Body of pancreas (tissue), 4 donors: ENCODE results near the gene C11orf58.

Experiments
- CTCF ChIP-seq, 7 experiments: fragments of 450-650 bp in 4 of 7; fragments of 200-600 bp in 3 of 7; sonication (generic) in 3 of 7; IDR thresholded peaks; one replicate each; pipeline ENCODE4 v1.5.1; 2016 to 2019; ENCODE audit warnings: antibody characterized with exemption in 7 of 7
- POLR2A ChIP-seq, 3 donors: fragments of 450-650 bp; IDR thresholded peaks; one replicate each; pipeline ENCODE4 v1.6.1; 2016; ENCODE audit warnings: antibody characterized with exemption in 3 of 3, mild to moderate bottlenecking in 2 of 3

- TF ChIP-seq CTCF (IDR thresholded peaks at IDR 0.05) (no peak), POLR2A (IDR thresholded peaks at IDR 0.05) (no peak)
Measured at GRCh38 chr11:16786131-16786530, 47.7 kb downstream of the C11orf58 start.
